Measurements from ENCODE around the gene GRK2. TPM values are rescaled to one million over a fixed set of nuclear protein-coding genes. Genes with fewer than 3 reads are reported as not detected.

Gene GRK2
- total RNA-seq, 1 donor from 2014 or later: 100 TPM

DNA sequence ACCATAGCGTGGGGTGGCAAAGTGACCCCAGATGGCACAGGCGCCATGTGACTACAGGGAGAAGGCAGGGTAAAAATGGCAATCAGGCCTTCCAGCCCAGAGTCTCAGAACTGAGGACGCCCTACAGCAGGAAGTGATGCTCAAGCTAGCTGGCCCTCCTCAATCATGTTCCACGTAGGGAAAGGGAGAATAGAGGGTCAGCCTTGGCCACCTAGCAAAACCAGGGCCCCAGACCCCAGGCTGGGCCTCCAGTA is 21.9 kb downstream of the GRK2 start:
- Histone ChIP-seq H3K4me3 (peak overlapping the region; percentile 74 to 99), H3K9me3 (no peaks in the 10 kb centered on the region), H3K4me1 (peaks cover 62% of the 10 kb centered on the region), H3K27me3 (no peaks in the 10 kb centered on the region), H3K27ac (peak overlapping the region; percentile 93), H3K36me3 (peaks cover 5 to 47% of the 10 kb centered on the region in 2 donors)
- no peak for DNase-seq (ENCODE audit: extremely low spot score in 2 of 2)
- intact Hi-C loops (cut with DNase I): no loop called here
- no peak for TF ChIP-seq POLR2AphosphoS5 (IDR thresholded peaks at IDR 0.05; ENCODE audit: insufficient read depth in 1 of 2, low read depth in 1 of 2)
- TF ChIP-seq, protein P1, sequence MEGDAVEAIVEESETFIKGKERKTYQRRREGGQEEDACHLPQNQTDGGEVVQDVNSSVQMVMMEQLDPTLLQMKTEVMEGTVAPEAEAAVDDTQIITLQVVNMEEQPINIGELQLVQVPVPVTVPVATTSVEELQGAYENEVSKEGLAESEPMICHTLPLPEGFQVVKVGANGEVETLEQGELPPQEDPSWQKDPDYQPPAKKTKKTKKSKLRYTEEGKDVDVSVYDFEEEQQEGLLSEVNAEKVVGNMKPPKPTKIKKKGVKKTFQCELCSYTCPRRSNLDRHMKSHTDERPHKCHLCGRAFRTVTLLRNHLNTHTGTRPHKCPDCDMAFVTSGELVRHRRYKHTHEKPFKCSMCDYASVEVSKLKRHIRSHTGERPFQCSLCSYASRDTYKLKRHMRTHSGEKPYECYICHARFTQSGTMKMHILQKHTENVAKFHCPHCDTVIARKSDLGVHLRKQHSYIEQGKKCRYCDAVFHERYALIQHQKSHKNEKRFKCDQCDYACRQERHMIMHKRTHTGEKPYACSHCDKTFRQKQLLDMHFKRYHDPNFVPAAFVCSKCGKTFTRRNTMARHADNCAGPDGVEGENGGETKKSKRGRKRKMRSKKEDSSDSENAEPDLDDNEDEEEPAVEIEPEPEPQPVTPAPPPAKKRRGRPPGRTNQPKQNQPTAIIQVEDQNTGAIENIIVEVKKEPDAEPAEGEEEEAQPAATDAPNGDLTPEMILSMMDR (IDR thresholded peaks at IDR 0.05): no peak
- TF ChIP-seq POLR2A (IDR thresholded peaks at IDR 0.05): no peak

DNA sequence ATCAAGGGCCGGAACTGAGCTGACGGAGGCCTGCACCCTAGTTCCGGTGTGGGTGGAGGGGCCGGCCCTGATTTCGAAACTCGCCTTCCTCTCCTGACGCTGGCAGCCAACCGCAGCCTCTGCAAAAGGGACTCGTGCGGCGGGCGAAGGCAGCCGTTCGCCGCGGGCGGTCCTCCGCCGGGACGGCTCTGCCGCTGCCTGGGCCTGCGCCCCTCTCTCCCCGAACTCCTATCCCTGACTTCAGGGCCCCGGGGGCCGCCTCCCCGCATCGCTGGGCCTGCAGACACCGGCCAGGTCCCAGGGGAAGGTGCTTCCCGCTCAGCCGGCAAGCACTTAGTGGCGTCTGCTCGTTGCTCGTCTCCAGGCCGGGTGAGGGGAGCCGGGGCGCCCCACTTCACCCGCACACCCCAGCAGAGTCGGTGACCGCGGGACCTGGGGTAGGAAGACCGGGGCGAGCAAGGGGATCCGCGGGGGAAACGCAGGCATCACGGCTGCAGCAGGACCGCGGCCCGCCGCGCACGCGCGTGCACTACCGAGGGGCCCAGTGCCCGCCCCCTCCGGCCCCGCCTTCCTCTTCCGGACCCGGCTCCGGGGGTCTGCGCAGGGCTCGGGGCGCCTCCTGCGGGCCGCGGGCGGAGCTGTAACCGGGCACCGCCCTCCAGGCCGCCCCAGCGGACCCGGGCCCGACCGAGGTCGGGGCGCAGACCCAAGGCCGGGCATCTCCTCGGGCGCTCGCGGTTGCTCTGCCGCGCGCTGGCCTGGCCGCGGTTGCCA is 22.4 kb downstream of the GRK2 start:
- H3K27me3 ChIP-seq: no peaks in the 10 kb centered on the region
- H3K4me1 ChIP-seq: peaks cover 68% of the 10 kb centered on the region
- no peaks in the 10 kb centered on the region for H3K9me3 ChIP-seq
- no peak for DNase-seq (ENCODE audit: extremely low spot score in 2 of 2)
- TF ChIP-seq POLR2A (IDR thresholded peaks at IDR 0.05): peak in 1 of 2 donors; percentile 60
- TF ChIP-seq, protein P1 (IDR thresholded peaks at IDR 0.05): peak in 1 of 3 experiments; percentile 24
- peak; percentile 56 to 96 for TF ChIP-seq POLR2AphosphoS5 (IDR thresholded peaks at IDR 0.05; ENCODE audit: insufficient read depth in 1 of 2, low read depth in 1 of 2)
- peak overlapping the region; percentile 93 for H3K27ac ChIP-seq
- peak overlapping the region; percentile 74 to 99 for H3K4me3 ChIP-seq
- peaks cover 5 to 42% of the 10 kb centered on the region in 2 donors for H3K36me3 ChIP-seq
- intact Hi-C loops (cut with DNase I): no loop called here

DNA sequence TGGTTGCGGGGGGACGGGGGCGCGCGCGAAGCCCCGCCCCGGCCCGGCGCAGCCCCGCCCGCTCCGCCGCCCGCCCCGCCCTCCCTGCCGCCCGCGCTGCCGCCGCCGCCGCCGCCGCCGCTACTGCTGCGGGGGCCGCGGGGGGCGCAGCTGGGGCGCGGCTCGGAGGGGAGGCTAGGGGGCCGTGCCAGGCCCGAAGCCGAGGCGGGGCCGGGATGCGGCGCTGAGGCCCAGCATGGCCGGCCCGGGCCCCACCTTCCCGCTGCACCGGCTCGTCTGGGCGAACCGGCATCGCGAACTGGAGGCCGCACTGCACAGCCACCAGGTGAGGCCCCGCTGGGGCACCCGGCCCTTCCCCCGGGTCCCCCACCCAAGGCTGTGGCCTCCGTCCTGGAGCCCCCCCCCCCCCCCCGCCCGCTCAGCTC is 23.0 kb downstream of the GRK2 start, which contains the start of gene ANKRD13D:
Gene ANKRD13D, plus strand, starts transcription at position 78 of the 425 bp plus-strand sequence. Its CDS starts 158 bp downstream, at position 236.
- Histone ChIP-seq H3K36me3 (peaks cover 5 to 37% of the 10 kb centered on the region in 2 donors), H3K4me3 (peak within 1 kb of the TSS; percentile 74 to 99), H3K4me1 (peaks cover 70% of the 10 kb centered on the region), H3K27me3 (no peaks in the 10 kb centered on the region), H3K27ac (peak within 1 kb of the TSS; percentile 93), H3K9me3 (no peaks in the 10 kb centered on the region)
- intact Hi-C loops (cut with DNase I): no loop called here
- DNase-seq (ENCODE audit: extremely low spot score in 2 of 2): no peak
- TF ChIP-seq POLR2AphosphoS5 (IDR thresholded peaks at IDR 0.05; ENCODE audit: insufficient read depth in 1 of 2, low read depth in 1 of 2): no peak
- TF ChIP-seq, protein P1 (IDR thresholded peaks at IDR 0.05): no peak
- no peak for TF ChIP-seq POLR2A (IDR thresholded peaks at IDR 0.05)

DNA sequence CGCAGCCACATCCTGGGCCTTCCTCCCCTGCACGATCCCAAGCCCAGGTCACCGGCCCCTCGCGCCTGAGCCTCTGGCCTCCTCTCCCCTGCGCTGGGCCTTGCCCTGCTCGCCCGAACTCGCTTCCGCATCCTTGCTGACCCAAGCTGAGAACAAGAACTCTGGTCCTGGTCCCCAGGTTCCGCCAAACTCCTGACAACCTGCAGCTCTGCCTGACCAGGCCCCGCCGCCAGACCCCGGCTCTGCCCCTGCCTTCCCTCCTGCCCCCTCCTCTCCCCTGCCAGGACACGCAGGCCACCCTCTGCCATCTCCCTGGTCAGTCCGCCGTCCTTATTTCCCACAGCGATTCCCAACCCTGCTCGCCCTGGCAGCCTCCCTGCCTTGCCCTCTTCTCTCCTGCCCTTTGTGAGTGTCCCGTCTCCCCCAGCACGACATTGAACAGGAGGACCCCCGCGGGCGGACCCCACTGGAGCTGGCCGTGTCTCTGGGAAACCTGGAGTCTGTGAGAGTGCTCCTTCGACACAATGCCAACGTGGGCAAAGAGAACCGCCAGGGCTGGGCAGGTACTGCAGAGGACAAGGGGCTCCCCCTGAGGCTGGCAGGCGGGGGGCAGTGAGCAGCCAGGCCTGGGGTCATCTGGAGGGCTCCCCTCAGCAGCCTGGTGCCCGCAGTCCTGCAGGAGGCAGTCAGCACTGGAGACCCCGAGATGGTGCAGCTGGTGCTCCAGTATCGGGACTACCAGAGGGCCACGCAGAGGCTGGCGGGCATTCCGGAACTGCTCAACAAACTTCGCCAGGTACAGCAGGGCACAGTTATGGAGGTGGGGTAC is 23.6 kb downstream of the GRK2 start:
- H3K27me3 ChIP-seq: no peaks in the 10 kb centered on the region
- peaks cover 3 to 37% of the 10 kb centered on the region in 2 donors for H3K36me3 ChIP-seq
- DNase-seq (ENCODE audit: extremely low spot score in 2 of 2): no peak
- H3K4me3 ChIP-seq: peak overlapping the region; percentile 74 to 99
- peaks cover 70% of the 10 kb centered on the region for H3K4me1 ChIP-seq
- no peak for TF ChIP-seq POLR2A (IDR thresholded peaks at IDR 0.05)
- no peak for TF ChIP-seq POLR2AphosphoS5 (IDR thresholded peaks at IDR 0.05; ENCODE audit: insufficient read depth in 1 of 2, low read depth in 1 of 2)
- TF ChIP-seq, protein P1 (IDR thresholded peaks at IDR 0.05): no peak
- H3K27ac ChIP-seq: peak overlapping the region; percentile 93
- no peaks in the 10 kb centered on the region for H3K9me3 ChIP-seq
- intact Hi-C loops (cut with DNase I): no loop called here

Measured in vagina (tissue), 2 donors.